Measurements from ENCODE around the gene CDK15.

DNA sequence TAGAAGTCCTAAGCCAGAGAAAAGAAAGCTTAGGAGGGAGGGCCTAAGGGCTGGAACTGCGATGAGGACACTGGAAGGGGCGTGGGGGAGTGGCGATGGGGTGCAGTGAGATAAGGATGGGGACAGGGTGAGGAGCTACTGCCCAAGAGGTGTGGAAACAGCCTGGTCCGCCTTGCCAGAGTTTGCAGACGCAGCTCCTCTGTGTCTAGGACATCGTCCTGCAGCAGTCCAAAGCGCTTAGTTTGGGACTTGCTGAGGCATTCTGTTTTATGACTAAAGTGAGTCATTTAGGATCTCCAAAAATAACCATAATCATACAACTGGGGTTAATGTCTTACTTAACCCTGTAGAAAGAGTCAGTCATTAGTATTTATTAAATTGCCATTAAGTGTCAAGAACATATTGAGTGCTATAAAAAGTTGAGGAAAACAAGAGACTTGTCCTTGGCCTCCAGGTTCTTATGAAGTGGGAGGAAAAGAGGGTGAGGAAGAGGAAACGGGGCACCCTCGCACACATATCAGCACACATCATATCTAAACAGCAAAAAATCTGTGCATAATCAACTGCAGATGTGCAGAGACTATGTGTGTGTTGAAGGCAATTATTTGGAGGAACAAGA is 74.8 kb downstream of the CDK15 start:
- TF ChIP-seq, protein P1, sequence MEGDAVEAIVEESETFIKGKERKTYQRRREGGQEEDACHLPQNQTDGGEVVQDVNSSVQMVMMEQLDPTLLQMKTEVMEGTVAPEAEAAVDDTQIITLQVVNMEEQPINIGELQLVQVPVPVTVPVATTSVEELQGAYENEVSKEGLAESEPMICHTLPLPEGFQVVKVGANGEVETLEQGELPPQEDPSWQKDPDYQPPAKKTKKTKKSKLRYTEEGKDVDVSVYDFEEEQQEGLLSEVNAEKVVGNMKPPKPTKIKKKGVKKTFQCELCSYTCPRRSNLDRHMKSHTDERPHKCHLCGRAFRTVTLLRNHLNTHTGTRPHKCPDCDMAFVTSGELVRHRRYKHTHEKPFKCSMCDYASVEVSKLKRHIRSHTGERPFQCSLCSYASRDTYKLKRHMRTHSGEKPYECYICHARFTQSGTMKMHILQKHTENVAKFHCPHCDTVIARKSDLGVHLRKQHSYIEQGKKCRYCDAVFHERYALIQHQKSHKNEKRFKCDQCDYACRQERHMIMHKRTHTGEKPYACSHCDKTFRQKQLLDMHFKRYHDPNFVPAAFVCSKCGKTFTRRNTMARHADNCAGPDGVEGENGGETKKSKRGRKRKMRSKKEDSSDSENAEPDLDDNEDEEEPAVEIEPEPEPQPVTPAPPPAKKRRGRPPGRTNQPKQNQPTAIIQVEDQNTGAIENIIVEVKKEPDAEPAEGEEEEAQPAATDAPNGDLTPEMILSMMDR (IDR thresholded peaks at IDR 0.05 in 4 of 5, conservative IDR thresholded peaks at IDR 0.05 in 1 of 5) = no peak
- no peak for TF ChIP-seq POLR2A (IDR thresholded peaks at IDR 0.05)

Data from gastrocnemius medialis (tissue), 4 donors.